Hematopoietic multipotent progenitor cell treated with erythropoietin and hydrocortisone succinate and interleukin-3 and kit ligand, for 8 days (in vitro differentiated cells): ENCODE results near the gene PLCG1.

Experiments
- DNase-seq: peaks from one replicate; pipeline ENCODE4 v3.0.0-alpha.2; 2015

PLCG1 gene

GRCh38 chr20:41219824-41220223 is 82.5 kb downstream of the PLCG1 start:
- no peak for DNase-seq

GRCh38 chr20:41221614-41222218 is 84.4 kb downstream of the PLCG1 start:
- no peak for DNase-seq

- DNase-seq = no peak
Observed at GRCh38 chr20:41222296-41222695, 85.0 kb downstream of the PLCG1 start.

- DNase-seq = no peak
Observed at GRCh38 chr20:41222703-41223102, 85.4 kb downstream of the PLCG1 start.

GRCh38 chr20:41223112-41223511 is 85.8 kb downstream of the PLCG1 start:
- DNase-seq = no peak

- no peak for DNase-seq
Observed at GRCh38 chr20:41224281-41224680, 86.9 kb downstream of the PLCG1 start.

GRCh38 chr20:41225091-41225490 is 87.7 kb downstream of the PLCG1 start:
- no peak for DNase-seq

- no peak for DNase-seq
Observed at GRCh38 chr20:41226426-41226825, 89.1 kb downstream of the PLCG1 start.
